COLO668 (cell line): ENCODE results near the gene CPEB2.
"Not testable (repeated sequence)": the region's sequence is repeated elsewhere in the genome, so short reads cannot be mapped to it uniquely, and the experiment has no call there.

Source experiments
- DNase-seq: peaks from one replicate; lab custom pipeline; 2025; ENCODE audit not compliant: unreplicated experiment; lab: John Stamatoyannopoulos, UW

The CPEB2 gene

GRCh38 chr4:15043922-15044321 lies 41.6 kb downstream of the CPEB2 start:
- DNase-seq = no peak

- no peak for DNase-seq
These were observed 52.3 kb downstream of the CPEB2 start for GRCh38 chr4:15054541-15054940.

DNA sequence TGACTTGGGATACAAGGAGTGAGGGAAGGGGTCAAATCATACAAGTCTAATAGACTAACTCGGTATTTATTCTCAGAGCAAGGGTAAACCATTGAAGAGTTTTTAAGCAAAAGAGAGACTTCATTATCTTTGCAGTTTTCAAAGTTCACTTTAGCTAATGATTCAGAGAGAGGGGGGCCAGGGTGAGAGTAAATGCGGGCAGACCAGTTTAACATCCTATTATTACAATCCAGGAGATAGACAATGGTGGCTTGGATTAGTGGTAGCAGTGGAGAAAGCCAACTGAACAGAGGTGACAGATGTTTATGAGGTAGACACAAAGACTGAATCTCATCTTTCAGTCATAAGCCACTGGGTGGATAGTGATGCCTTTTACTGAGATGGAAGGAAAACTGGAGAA lies 57.9 kb downstream of the CPEB2 start:
- DNase-seq = no peak

- DNase-seq = no peak
These were observed 61.1 kb downstream of the CPEB2 start for GRCh38 chr4:15063341-15063740.

DNA sequence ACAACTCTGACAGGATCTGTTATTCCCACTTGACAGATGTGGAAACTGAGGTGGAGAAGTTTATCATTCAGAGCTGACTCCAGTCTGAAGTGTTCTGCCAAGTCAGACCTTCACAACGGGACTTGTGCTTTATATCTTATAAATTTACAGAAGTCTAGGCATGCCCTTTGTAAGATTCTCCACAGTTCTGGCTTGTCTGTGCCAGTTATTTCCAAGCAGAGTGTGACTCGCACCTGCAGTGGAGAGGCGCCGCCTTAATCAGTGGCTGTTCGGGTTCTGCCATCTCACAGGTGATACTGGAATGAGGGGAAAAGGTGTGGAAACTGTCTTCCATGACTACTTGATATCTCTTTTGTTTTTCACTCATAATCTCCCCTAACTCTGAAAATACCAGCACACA lies 63.2 kb downstream of the CPEB2 start:
- no peak for DNase-seq

DNA sequence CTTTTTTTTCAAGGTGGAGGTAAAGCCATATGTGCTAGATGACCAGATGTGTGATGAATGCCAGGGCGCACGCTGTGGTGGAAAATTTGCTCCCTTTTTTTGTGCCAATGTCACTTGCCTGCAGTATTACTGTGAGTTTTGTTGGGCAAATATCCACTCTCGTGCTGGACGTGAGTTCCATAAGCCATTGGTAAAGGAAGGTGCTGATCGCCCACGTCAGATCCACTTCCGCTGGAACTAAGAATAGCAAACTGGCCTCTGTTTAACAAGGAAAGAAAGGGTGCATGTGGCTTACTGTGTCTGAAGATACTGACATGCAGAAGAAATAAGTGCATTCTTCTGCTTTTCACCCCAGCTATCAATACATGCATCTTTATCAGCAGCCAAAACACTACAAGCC lies 63.9 kb downstream of the CPEB2 start:
- no peak for DNase-seq

GRCh38 chr4:15068298-15068697 lies 66.0 kb downstream of the CPEB2 start:
- DNase-seq = no peak

DNA sequence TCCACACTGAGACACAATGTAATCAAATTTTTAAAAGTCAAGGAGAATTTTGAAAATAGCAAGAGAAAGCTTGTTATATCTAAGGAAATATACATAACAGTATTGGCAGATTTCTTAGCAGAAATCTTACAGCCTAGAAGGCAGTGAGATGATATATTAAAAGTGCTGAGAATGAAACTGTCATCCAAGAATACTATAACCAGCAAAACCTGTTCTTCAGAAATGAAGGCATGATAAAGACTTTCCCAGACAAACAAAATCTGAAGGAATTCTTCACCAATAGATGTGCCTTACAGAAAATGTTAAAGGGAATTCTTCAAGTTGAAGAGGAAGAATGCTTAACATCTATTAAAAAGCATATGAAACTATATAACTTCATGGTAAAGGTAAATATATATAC lies 73.6 kb downstream of the CPEB2 start:
- DNase-seq = no peak

- no peak for DNase-seq
These were observed 75.7 kb downstream of the CPEB2 start for GRCh38 chr4:15077969-15078368.

- DNase-seq = no peak
These were observed 76.7 kb downstream of the CPEB2 start for GRCh38 chr4:15078682-15079642.

DNA sequence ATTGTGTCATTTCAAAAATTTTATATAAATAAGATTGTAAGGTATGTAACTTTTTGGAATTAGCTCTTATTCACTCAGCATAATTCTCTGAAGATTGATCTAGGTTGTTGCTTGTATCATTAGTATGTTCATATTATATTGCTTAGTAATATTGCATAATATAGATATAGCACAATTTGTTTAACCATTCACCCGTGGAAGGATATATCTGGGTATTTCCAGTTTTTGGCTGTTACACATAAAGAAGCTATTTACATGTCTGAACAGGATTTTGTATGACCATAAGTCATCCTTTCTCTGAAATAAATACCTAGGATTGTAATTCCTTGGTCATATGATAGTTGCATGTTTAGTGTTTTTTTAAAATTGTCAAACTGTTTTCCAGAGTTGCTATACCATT lies 82.5 kb downstream of the CPEB2 start:
- DNase-seq = no peak

- DNase-seq = not testable (repeated sequence)
These were observed 83.5 kb downstream of the CPEB2 start for GRCh38 chr4:15085762-15086161.

- DNase-seq = not testable (repeated sequence)
These were observed 84.0 kb downstream of the CPEB2 start for GRCh38 chr4:15086259-15086658.

- no peak for DNase-seq
These were observed 86.2 kb downstream of the CPEB2 start for GRCh38 chr4:15088394-15089035.

GRCh38 chr4:15089979-15090378 lies 87.7 kb downstream of the CPEB2 start:
- no peak for DNase-seq

GRCh38 chr4:15100380-15100779 lies 98.1 kb downstream of the CPEB2 start:
- DNase-seq = no peak

DNA sequence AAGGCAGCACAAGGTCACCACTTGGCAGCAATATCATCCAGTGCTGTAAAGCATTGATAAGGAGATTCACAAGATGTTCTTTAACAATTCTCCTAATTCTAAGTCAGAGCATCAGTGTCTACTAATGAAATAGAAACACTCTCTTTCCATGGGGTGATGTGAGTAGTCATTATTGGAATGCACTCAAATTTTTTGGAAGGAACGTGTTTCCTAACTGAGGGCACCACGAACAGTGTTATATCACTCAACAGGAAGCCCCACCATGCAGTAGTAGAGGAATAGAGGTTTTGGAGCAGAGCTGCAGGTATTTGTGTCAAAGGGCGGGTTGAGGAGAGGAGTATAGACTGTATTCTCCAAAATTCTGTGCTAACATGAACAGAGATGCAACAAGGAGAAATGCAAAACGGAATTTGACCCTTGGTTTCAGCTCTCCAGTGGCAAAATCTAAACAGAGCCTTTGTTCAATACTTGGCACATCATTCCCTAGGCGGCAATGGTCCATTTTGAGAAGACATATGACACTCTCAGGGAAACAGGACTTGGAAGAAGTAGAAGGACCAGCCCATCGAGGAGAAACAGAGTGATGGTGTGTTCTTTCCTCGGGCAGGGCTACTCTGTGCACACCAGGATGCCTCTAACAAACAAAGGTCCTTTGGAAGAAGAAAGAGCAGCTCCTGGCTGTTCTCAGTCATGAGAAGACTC lies 98.9 kb downstream of the CPEB2 start:
- DNase-seq = no peak

- no peak for DNase-seq
These were observed 102.5 kb downstream of the CPEB2 start for GRCh38 chr4:15104825-15105224.

GRCh38 chr4:15106399-15106798 lies 104.1 kb downstream of the CPEB2 start:
- no peak for DNase-seq

GRCh38 chr4:15109600-15109999 lies 107.3 kb downstream of the CPEB2 start:
- DNase-seq = no peak

DNA sequence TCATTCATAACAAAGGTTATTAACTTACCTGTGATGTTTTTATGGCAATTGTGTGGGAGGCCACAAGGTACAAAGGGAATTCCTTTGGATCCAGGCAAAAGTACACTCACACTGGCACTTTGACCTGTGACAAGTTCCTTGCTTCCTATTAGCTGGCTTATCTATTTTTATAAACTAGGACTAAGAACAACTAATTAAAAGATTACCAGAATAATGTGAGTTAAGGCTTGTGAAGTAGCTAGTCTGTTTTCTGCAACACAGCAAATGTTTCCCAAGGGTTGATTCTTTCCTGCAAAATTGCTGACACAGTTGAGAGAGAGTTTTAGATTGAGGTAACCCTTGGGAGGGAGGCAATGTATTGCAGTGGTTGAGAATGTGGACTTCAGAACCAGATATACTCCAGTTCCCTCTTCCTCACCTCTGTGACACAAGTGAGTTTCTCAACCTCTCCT lies 107.9 kb downstream of the CPEB2 start:
- no peak for DNase-seq
